ENCODE results near the gene WNK2.

The WNK2 gene

DNA sequence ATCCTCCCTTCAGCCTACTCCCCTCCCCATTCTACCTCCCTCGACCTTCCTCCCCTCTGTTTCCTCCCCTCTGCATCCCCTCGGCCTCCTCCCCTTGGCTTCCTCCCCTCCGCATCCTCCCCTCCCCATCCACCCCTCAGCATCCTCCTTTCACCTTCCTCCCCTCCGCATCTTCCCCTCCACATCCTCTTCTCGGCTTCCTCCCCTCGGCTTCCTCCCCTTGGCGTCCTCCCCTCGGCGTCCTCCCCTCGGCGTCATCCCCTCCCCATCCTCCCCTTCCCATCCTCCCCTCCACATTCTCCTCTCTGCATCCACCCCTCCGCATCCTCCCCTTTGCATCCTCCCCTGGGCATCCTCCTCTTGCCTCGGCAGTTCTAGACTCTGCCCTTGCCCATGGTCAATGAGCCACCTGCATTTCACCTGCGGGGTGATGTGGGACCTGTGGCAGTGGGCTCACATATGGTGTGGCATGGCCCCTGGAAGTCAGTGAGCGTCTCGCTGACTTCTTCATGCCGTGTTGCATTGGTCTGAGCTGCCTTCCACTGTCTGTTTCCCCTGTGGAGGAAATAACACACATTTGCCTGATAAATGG, 113.0 kb downstream of the WNK2 start:
- Histone ChIP-seq H3F3A (ENCODE audit: control insufficient read depth, insufficient read depth) (peaks cover 29% of the 10 kb centered on the region), H3K9me3 (ENCODE audit: control insufficient read depth, insufficient read depth, low read length) (no peaks in the 10 kb centered on the region), H3K4me3 (ENCODE audit: low read length) (peak overlapping the region; percentile 50), H3K36me3 (ENCODE audit: control insufficient read depth, low read length) (peaks cover 58% of the 10 kb centered on the region), H3K4me1 (ENCODE audit: control insufficient read depth, low read length) (peaks cover 98% of the 10 kb centered on the region), H3K27me3 (ENCODE audit: control insufficient read depth, low read length) (no peaks in the 10 kb centered on the region), H3K79me2 (ENCODE audit: control insufficient read depth, low read length) (peaks cover 5% of the 10 kb centered on the region; the same call in 1 of the 2 replicates), H3K4me2 (ENCODE audit: low read length) (peak overlapping the region; percentile 68), H3K9me2 (replicated peaks; ENCODE audit: control insufficient read depth, low read length) (no peaks in the 10 kb centered on the region), H3K27ac (ENCODE audit: low read depth, low read length) (peak overlapping the region; percentile 99), H4K20me1 (ENCODE audit: control insufficient read depth, insufficient read depth, low read depth, low read length) (no peaks in the 10 kb centered on the region)
- no peak for TF ChIP-seq EZH2phosphoT487 (IDR thresholded peaks at IDR 0.05; ENCODE audit: borderline replicate concordance, low read length)
- TF ChIP-seq, protein P1, sequence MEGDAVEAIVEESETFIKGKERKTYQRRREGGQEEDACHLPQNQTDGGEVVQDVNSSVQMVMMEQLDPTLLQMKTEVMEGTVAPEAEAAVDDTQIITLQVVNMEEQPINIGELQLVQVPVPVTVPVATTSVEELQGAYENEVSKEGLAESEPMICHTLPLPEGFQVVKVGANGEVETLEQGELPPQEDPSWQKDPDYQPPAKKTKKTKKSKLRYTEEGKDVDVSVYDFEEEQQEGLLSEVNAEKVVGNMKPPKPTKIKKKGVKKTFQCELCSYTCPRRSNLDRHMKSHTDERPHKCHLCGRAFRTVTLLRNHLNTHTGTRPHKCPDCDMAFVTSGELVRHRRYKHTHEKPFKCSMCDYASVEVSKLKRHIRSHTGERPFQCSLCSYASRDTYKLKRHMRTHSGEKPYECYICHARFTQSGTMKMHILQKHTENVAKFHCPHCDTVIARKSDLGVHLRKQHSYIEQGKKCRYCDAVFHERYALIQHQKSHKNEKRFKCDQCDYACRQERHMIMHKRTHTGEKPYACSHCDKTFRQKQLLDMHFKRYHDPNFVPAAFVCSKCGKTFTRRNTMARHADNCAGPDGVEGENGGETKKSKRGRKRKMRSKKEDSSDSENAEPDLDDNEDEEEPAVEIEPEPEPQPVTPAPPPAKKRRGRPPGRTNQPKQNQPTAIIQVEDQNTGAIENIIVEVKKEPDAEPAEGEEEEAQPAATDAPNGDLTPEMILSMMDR (IDR thresholded peaks at IDR 0.05; ENCODE audit: low read depth, low read length, poor library complexity, severe bottlenecking): no peak

DNA sequence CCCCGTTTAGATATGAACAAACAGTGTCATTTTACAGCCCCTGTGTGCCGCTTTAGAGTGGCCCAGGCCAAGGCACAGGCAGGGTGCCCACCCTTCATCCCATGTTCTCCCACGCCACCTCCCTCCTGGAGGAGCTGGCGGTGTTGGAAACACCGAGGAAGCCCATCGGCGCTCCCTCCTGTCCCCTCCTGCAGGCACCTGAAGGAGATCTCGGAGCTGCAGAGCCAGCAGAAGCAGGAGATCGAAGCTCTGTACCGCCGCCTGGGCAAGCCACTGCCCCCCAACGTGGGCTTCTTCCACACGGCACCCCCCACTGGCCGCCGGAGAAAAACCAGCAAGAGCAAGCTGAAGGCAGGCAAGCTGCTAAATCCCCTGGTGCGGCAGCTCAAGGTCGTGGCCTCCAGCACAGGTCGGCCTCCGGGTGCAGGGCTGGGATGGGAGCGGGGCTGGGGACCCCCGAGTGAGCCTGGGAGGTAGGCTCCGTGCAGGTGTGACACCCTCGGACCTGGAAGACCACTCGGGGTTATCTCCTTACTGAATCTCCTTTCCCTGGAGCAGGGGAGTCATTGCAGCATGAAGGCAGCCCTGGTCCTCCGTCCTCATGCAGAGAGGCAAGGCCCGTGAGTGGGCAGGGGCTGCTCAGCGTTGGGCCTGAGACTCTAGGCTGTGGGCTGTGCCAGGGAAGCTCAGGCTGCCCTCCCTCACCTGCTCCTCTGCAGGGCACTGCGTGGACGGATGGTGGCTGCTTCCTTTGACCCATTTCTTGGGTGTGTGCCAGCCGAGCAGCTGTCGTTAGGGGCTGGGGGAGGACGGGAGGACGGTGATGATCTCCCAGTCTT, 113.9 kb downstream of the WNK2 start:
- no peaks in the 10 kb centered on the region for H4K20me1 ChIP-seq (ENCODE audit: control insufficient read depth, insufficient read depth, low read depth, low read length)
- peak overlapping the region; percentile 68 for H3K4me2 ChIP-seq (ENCODE audit: low read length)
- no peaks in the 10 kb centered on the region for H3K9me2 ChIP-seq (replicated peaks; ENCODE audit: control insufficient read depth, low read length)
- H3K27me3 ChIP-seq (ENCODE audit: control insufficient read depth, low read length): no peaks in the 10 kb centered on the region
- peaks cover 51% of the 10 kb centered on the region for H3K36me3 ChIP-seq (ENCODE audit: control insufficient read depth, low read length)
- H3K79me2 ChIP-seq (ENCODE audit: control insufficient read depth, low read length): peaks cover 5% of the 10 kb centered on the region; the same call in 1 of the 2 replicates
- peaks cover 98% of the 10 kb centered on the region for H3K4me1 ChIP-seq (ENCODE audit: control insufficient read depth, low read length)
- no peaks in the 10 kb centered on the region for H3K9me3 ChIP-seq (ENCODE audit: control insufficient read depth, insufficient read depth, low read length)
- H3F3A ChIP-seq (ENCODE audit: control insufficient read depth, insufficient read depth): peaks cover 29% of the 10 kb centered on the region
- no peak for TF ChIP-seq EZH2phosphoT487 (IDR thresholded peaks at IDR 0.05; ENCODE audit: borderline replicate concordance, low read length)
- TF ChIP-seq, protein P1 (IDR thresholded peaks at IDR 0.05; ENCODE audit: low read depth, low read length, poor library complexity, severe bottlenecking): peak; percentile 53
- peak overlapping the region; percentile 99 for H3K27ac ChIP-seq (ENCODE audit: low read depth, low read length)
- peak overlapping the region; percentile 50 for H3K4me3 ChIP-seq (ENCODE audit: low read length)

DNA sequence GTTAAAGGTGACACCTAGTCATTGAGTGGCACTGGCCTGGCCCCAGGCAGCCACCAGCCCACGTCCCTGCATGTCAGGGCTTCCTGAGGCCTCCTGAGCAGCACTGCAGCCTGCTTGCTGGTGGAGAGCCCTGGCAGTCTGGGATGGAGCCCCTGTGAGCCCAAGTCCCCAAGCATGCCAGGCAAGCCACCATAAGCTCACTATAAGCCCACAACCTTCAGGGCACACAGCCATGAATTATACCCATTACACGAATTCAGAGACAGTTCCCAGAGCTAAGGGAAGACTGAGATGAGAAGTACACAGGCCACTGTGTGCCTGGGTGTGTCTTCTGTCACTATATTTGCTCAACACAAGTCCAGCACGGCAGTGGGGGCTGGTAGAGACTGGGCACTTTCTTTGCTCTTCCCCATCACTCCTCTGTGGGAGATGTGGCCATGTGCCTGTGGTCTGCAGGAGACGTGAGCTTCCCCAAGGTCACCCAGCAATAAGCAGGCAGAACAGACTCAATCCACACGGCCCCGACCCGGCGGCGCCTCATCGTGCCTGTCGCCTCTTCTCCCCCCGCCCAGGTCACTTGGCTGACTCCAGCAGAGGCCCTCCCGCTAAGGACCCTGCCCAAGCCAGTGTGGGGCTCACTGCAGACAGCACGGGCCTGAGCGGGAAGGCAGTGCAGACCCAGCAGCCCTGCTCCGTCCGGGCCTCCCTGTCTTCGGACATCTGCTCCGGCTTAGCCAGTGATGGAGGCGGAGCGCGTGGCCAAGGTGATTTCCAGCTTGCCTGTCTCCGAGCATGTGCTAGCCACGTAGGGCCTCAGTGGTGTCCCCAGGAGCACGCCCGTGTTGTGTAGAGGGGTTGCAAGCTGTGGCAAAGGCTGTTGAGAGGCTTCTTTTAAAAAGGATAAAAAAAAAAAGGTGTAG, 114.8 kb downstream of the WNK2 start:
- Histone ChIP-seq H3K9me2 (replicated peaks; ENCODE audit: control insufficient read depth, low read length) (no peaks in the 10 kb centered on the region), H3K27ac (ENCODE audit: low read depth, low read length) (peak overlapping the region; percentile 99), H3K27me3 (ENCODE audit: control insufficient read depth, low read length) (no peaks in the 10 kb centered on the region), H3K4me1 (ENCODE audit: control insufficient read depth, low read length) (peaks cover 98% of the 10 kb centered on the region), H3K4me2 (ENCODE audit: low read length) (peak overlapping the region; percentile 68), H4K20me1 (ENCODE audit: control insufficient read depth, insufficient read depth, low read depth, low read length) (no peaks in the 10 kb centered on the region), H3K79me2 (ENCODE audit: control insufficient read depth, low read length) (peaks cover 5% of the 10 kb centered on the region; the same call in 1 of the 2 replicates), H3K36me3 (ENCODE audit: control insufficient read depth, low read length) (peaks cover 46% of the 10 kb centered on the region), H3K9me3 (ENCODE audit: control insufficient read depth, insufficient read depth, low read length) (no peaks in the 10 kb centered on the region), H3K4me3 (ENCODE audit: low read length) (no peak overlapping the region), H3F3A (ENCODE audit: control insufficient read depth, insufficient read depth) (peaks cover 27% of the 10 kb centered on the region)
- TF ChIP-seq, protein P1 (IDR thresholded peaks at IDR 0.05; ENCODE audit: low read depth, low read length, poor library complexity, severe bottlenecking): no peak
- no peak for TF ChIP-seq EZH2phosphoT487 (IDR thresholded peaks at IDR 0.05; ENCODE audit: borderline replicate concordance, low read length)

Measured in DOHH2 (cell line).